Natural killer cell (primary cell): ENCODE measurements around the gene SPDL1. TPM values are rescaled to one million over a fixed set of nuclear protein-coding genes. Genes with fewer than 3 reads are reported as not detected.

Source experiments
- ATAC-seq, 3 donors: fragments of 150-1000 bp in 2 of 3; fragments of 200-7000 bp in 1 of 3; cut with Tn5 transposase; 1 replicate in 1 of 3; 2 replicates in 2 of 3; pipeline ENCODE4 v1.10.0; 2021; ENCODE audit warnings: mild to moderate bottlenecking in 2 of 3, moderate library complexity in 2 of 3
- DNase-seq, 2 donors: peaks; one replicate each; pipeline versions ENCODE4 v3.0.0 to v3.0.0-alpha.2; 2013 to 2021; ENCODE audit warnings: mixed read lengths in 1 of 2
- H3K27ac ChIP-seq: one replicate; pipeline ENCODE4 v1.5.1; 2013; ENCODE audit warnings: mild to moderate bottlenecking, low read length
- H3K27me3 ChIP-seq: one replicate; pipeline ENCODE4 v1.6.1; 2013; ENCODE audit warnings: low read length; ENCODE audit not compliant: control insufficient read depth, insufficient read depth
- H3K36me3 ChIP-seq: one replicate; pipeline ENCODE4 v1.6.1; 2013; ENCODE audit warnings: low read length; ENCODE audit not compliant: control insufficient read depth, insufficient read depth
- H3K4me1 ChIP-seq: one replicate; pipeline ENCODE4 v1.6.1; 2013; ENCODE audit warnings: low read length; ENCODE audit not compliant: control insufficient read depth, insufficient read depth
- H3K4me3 ChIP-seq: one replicate; pipeline ENCODE4 v1.5.1; 2013; ENCODE audit warnings: low read length
- H3K9me3 ChIP-seq: one replicate; pipeline ENCODE4 v1.6.1; 2013; ENCODE audit warnings: low read length; ENCODE audit not compliant: control insufficient read depth, insufficient read depth
- H3K27ac Mint-ChIP-seq, 2 donors: one replicate each; pipeline ENCODE4 v1.8.0; 2022; ENCODE audit warnings: mild to moderate bottlenecking in 2 of 2, mixed read lengths in 2 of 2, moderate library complexity in 1 of 2
- H3K27me3 Mint-ChIP-seq, 2 donors: one replicate each; pipeline ENCODE4 v1.8.0; 2022; ENCODE audit warnings: low read depth in 2 of 2, mixed read lengths in 2 of 2
- H3K36me3 Mint-ChIP-seq: one replicate; pipeline ENCODE4 v1.8.0; 2022; ENCODE audit warnings: mixed read lengths
- H3K4me1 Mint-ChIP-seq, 2 donors: one replicate each; pipeline ENCODE4 v1.8.0; 2022; ENCODE audit warnings: mixed read lengths in 2 of 2
- H3K4me3 Mint-ChIP-seq: one replicate; pipeline ENCODE4 v1.8.0; 2022; ENCODE audit warnings: mild to moderate bottlenecking, moderate library complexity, mixed read lengths
- H3K9me3 Mint-ChIP-seq, 2 donors: one replicate each; pipeline ENCODE4 v1.8.0; 2022; ENCODE audit warnings: mixed read lengths in 2 of 2
- WGBS: methylation state at CpG from one replicate; pipeline ENCODE4 v1.1.7; 2013; ENCODE audit warnings: missing lambda C conversion rate; ENCODE audit not compliant: insufficient coverage; 5-methylcytosine and 5-hydroxymethylcytosine counted together
- intact Hi-C: fragments of 100-400 bp; cut with micrococcal nuclease; formaldehyde crosslinking; loops from one replicate; pipeline ENCODE4 v1.14.2; 2022
- total RNA-seq, 4 donors: library from RNA; stranded (reverse); fragments of 120-200 nt in 1 of 4; gene quantifications; one replicate each; pipeline versions ENCODE4 v1.2.3 to v1.2.4, GENCODE V29; 2013 to 2022
- TF ChIP-seq, protein P1 (sequence below): fragments of 200-600 bp; IDR thresholded peaks from one replicate; pipeline ENCODE4 v1.8.0; 2022; ENCODE audit warnings: antibody characterized with exemption

Gene SPDL1
- total RNA-seq, 3 donors from 2014 or later (not counting 1 experiment from before 2014, with no cell fraction given), result 6.5 to 19.1 (median 10.2) TPM

DNA sequence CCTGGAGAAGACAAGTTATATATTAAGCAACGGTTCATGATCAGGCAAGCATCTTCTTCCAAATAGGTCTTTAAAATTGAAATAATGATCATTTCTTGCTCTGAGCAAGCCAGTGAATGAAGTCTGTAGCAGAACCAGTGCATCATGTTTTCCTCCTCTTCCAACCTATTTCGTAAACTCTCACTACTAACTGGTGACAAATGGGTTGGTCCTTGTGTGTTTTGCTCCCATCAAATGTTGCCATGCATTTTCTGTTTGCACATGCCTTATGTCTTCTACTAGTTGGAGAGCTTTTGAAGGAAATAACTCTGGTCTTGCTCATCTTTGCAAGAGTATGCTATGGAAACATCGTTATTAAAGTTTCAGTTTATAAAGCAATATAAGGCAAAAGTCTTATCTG, 37.2 kb upstream of the SPDL1 start:
- intact Hi-C loops, result no loop called here
- no peak overlapping the region for H3K27ac Mint-ChIP-seq
- ATAC-seq, result no peak

DNA sequence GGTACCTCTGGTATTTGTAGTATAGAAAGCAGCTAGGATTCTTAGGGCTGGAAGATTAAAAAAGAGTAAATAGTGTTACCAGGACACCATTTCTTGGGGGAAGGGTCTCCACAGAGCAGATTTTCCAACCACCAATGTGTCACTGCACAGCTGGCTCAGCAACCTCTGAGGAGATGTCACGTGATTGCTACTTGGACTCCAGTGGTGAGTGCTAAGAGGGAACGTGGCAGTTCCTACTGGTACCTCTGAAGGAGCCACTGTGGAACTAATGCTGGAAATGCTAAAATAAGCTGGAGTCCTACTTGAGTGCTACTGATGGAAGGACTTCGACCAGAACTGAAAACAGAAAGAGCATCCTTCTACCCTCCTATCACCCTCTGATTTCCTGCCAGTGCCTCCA, 36.1 kb upstream of the SPDL1 start:
- H3K9me3 ChIP-seq, result no peaks in the 10 kb centered on the region
- no peak for ATAC-seq
- no peak overlapping the region for H3K4me3 ChIP-seq
- Mint-ChIP-seq H3K27me3 (peaks cover 32 to 79% of the 10 kb centered on the region in 2 donors), H3K9me3 (no peaks in the 10 kb centered on the region), H3K4me3 (no peak overlapping the region), H3K4me1 (no peaks in the 10 kb centered on the region), H3K27ac (no peak overlapping the region), H3K36me3 (no peaks in the 10 kb centered on the region)
- no peak overlapping the region for H3K27ac ChIP-seq
- H3K36me3 ChIP-seq, result no peaks in the 10 kb centered on the region
- no peaks in the 10 kb centered on the region for H3K4me1 ChIP-seq
- WGBS, result 37% methylated on average over 3 of the region's 3 CpGs
- peaks cover 6% of the 10 kb centered on the region for H3K27me3 ChIP-seq
- DNase-seq, result no peak
- intact Hi-C loops, result no loop called here
- TF ChIP-seq, protein P1, sequence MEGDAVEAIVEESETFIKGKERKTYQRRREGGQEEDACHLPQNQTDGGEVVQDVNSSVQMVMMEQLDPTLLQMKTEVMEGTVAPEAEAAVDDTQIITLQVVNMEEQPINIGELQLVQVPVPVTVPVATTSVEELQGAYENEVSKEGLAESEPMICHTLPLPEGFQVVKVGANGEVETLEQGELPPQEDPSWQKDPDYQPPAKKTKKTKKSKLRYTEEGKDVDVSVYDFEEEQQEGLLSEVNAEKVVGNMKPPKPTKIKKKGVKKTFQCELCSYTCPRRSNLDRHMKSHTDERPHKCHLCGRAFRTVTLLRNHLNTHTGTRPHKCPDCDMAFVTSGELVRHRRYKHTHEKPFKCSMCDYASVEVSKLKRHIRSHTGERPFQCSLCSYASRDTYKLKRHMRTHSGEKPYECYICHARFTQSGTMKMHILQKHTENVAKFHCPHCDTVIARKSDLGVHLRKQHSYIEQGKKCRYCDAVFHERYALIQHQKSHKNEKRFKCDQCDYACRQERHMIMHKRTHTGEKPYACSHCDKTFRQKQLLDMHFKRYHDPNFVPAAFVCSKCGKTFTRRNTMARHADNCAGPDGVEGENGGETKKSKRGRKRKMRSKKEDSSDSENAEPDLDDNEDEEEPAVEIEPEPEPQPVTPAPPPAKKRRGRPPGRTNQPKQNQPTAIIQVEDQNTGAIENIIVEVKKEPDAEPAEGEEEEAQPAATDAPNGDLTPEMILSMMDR, result no peak

More for the DNA sequence above, 37.2 kb upstream of the SPDL1 start:
- H3K27me3 ChIP-seq, result peaks cover 6% of the 10 kb centered on the region
- no peaks in the 10 kb centered on the region for H3K9me3 ChIP-seq
- H3K36me3 Mint-ChIP-seq, result no peaks in the 10 kb centered on the region
- H3K27me3 Mint-ChIP-seq, result peaks cover 24 to 69% of the 10 kb centered on the region in 2 donors
- no peak overlapping the region for H3K4me3 ChIP-seq
- no peak overlapping the region for H3K4me3 Mint-ChIP-seq
- H3K27ac ChIP-seq, result no peak overlapping the region
- no peak for DNase-seq
- no peaks in the 10 kb centered on the region for H3K36me3 ChIP-seq
- WGBS, result 83% methylated on average over 3 of the region's 3 CpGs
- H3K4me1 ChIP-seq, result no peaks in the 10 kb centered on the region
- TF ChIP-seq, protein P1, result no peak
- no peaks in the 10 kb centered on the region for H3K4me1 Mint-ChIP-seq
- no peaks in the 10 kb centered on the region for H3K9me3 Mint-ChIP-seq

DNA sequence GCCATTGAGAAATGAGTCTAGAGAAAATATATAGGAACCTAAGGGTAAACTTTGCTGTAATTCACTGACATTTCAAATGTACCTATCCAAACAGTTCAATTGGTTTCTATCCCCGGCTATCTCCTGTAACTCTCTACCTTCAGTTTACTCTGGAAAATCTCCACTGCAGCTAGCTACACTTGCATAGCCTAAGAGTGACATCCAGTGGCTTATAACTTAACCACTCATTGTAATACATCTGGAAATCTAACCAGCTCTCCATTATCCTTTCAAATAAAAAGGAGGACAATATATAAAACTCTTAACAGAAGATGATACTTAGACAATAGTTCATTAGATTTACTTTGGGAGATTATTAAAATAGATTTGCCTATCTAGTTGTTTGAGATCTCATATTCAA, 35.3 kb upstream of the SPDL1 start:
- DNase-seq, result no peak
- ATAC-seq, result no peak
- peaks cover 6% of the 10 kb centered on the region for H3K27me3 ChIP-seq
- Mint-ChIP-seq H3K36me3 (no peaks in the 10 kb centered on the region), H3K9me3 (no peaks in the 10 kb centered on the region), H3K27ac (no peak overlapping the region), H3K27me3 (peaks cover 41 to 79% of the 10 kb centered on the region in 2 donors), H3K4me3 (no peak overlapping the region), H3K4me1 (no peaks in the 10 kb centered on the region)
- H3K27ac ChIP-seq, result no peak overlapping the region
- H3K9me3 ChIP-seq, result no peaks in the 10 kb centered on the region
- H3K4me3 ChIP-seq, result no peak overlapping the region
- H3K36me3 ChIP-seq, result no peaks in the 10 kb centered on the region
- TF ChIP-seq, protein P1, result no peak
- WGBS, result 81% methylated on average over 1 of the region's 1 CpG
- intact Hi-C loops, result no loop called here
- H3K4me1 ChIP-seq, result no peaks in the 10 kb centered on the region

DNA sequence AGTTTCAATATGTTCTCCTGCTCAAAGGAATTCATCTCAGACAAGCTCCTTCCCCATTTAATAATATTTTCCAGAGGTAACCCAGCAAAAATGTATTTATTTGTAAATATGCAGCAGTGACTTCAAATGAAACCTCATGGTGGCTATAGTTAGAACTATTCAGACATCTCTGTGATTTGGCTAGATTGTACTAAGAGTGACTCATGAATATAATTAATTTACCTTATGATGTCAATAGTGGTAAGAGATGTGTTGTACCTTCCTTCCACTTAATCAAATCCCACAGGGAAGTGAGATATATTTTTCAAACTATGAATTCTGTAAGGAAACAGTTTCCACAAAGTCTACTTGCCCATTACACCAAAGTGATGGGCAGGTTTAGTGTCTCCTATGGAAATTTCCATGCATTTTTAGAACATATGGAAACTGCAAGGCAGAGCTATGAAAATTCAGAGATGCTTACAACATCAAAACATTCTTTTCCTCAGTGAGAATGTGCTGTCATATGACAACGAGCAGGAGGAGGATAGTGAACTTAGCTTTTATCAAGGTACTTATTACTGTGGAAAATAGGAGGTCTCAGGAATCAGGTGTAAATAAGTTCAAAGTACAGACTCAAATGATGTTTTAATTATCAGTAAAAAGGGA, 34.0 kb upstream of the SPDL1 start:
- WGBS, result no CpG with 5 or more reads among the region's 1 CpG

More for the DNA sequence above, 34.0 kb upstream of the SPDL1 start:
- H3K27me3 ChIP-seq, result peaks cover 6% of the 10 kb centered on the region
- no peak overlapping the region for H3K27ac ChIP-seq
- no peaks in the 10 kb centered on the region for H3K4me1 ChIP-seq
- no peak overlapping the region for H3K27ac Mint-ChIP-seq
- DNase-seq (no peak), ATAC-seq (no peak)
- peaks cover 45 to 81% of the 10 kb centered on the region in 2 donors for H3K27me3 Mint-ChIP-seq
- intact Hi-C loops, result no loop called here
- peaks cover 0 to 2% of the 10 kb centered on the region in 2 donors for H3K9me3 Mint-ChIP-seq
- H3K4me3 Mint-ChIP-seq, result no peak overlapping the region
- no peaks in the 10 kb centered on the region for H3K9me3 ChIP-seq
- H3K36me3 ChIP-seq, result no peaks in the 10 kb centered on the region
- TF ChIP-seq, protein P1, result no peak
- no peaks in the 10 kb centered on the region for H3K36me3 Mint-ChIP-seq
- H3K4me1 Mint-ChIP-seq, result no peaks in the 10 kb centered on the region
- H3K4me3 ChIP-seq, result no peak overlapping the region
